Thoracic aorta endothelial cell (primary cell): Measurements from ENCODE around the gene GNB5. TPM values are rescaled to one million over a fixed set of nuclear protein-coding genes. Genes with fewer than 3 reads are reported as not detected.

Experiments used
- small RNA-seq: library from RNA; depleted of rRNA; stranded (forward); fragments of <200 nt; gene quantifications from one replicate; pipeline ENCODE3, GENCODE V24; 2012
- total RNA-seq: library from RNA; depleted of rRNA; stranded (reverse); fragments of >200 nt; gene quantifications from 2 replicates; pipeline ENCODE4 v1.2.3, GENCODE V29; 2012

The GNB5 gene
- total RNA-seq = 17.0 and 22.0 TPM in 2 replicates

DNA sequence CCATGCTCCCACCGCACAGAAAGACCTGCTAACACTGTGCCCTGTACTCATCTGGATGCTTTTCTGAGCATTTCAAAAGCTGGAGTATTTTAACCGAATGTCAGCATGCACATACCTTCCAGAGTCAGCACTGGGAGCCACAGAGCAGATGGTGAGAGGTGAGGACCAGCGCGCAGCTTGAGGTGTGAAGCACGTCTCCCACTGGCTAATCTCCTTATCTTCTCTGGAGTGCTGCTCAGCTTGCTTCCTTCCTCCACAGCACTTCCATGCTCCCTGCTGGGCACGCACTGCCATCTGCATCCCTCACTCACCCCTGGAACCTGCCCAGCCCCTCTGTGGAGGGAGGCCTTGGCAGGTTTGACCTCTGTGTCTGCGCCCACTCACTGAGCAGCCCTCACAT lies at the start of gene GNB5:
GNB5 (minus strand) TSS at position 186 of the 400 bp plus-strand sequence. CDS start 6,716 bp downstream, outside the sequence.

Small RNA genes lying within 50 kb of the gene (small RNA-seq; reads per million reads assigned to genes)
- gene RF00019 = not detected

Other genes with a start within 250 kb of the GNB5 start
- 30.7 and 39.0 TPM in 2 replicates for gene LEO1, start 219.6 kb downstream of the GNB5 start, total RNA-seq
- gene MAPK6, start 172.2 kb downstream of the GNB5 start, total RNA-seq = 64.5 and 65.8 TPM in 2 replicates
- 0.22 TPM in 1 of 2 replicates, not detected in the other for gene BCL2L10, start 78.6 kb downstream of the GNB5 start, total RNA-seq
- 8.1 and 11.7 TPM in 2 replicates for gene MYO5C, start 104.4 kb upstream of the GNB5 start, total RNA-seq